Measurements from ENCODE around the gene CDK16. TPM values are rescaled to one million over a fixed set of nuclear protein-coding genes. Genes with fewer than 3 reads are reported as not detected.

CDK16 gene
- total RNA-seq, 1 donor from 2014 or later, result 39.5 TPM

DNA sequence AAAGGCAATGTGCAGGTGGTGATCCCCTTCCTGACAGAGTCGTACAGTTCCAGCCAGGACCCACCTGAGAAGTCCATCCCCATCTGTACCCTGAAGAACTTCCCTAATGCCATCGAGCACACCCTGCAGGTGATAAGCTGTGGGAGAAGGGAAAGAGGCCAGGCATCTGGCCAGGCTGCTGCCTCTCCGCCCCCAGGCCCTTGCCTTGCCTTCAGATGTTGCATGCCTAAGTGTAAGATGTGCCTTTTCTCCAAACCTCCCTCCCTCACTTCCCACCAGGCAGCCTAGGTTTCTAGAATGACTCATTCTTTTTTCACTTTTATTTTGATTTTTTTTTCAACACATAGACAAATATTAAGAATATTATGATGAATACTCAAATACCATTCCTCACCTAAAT is 12.2 kb upstream of the CDK16 start:
- no peak for DNase-seq (ENCODE audit: low read depth in 2 of 2)

- no peak for DNase-seq (ENCODE audit: low read depth in 2 of 2)
Measured at GRCh38 chrX:47208108-47208507, 10.4 kb upstream of the CDK16 start.

GRCh38 chrX:47209508-47210238 is 8.8 kb upstream of the CDK16 start:
- no peak for DNase-seq (ENCODE audit: low read depth in 2 of 2)

DNA sequence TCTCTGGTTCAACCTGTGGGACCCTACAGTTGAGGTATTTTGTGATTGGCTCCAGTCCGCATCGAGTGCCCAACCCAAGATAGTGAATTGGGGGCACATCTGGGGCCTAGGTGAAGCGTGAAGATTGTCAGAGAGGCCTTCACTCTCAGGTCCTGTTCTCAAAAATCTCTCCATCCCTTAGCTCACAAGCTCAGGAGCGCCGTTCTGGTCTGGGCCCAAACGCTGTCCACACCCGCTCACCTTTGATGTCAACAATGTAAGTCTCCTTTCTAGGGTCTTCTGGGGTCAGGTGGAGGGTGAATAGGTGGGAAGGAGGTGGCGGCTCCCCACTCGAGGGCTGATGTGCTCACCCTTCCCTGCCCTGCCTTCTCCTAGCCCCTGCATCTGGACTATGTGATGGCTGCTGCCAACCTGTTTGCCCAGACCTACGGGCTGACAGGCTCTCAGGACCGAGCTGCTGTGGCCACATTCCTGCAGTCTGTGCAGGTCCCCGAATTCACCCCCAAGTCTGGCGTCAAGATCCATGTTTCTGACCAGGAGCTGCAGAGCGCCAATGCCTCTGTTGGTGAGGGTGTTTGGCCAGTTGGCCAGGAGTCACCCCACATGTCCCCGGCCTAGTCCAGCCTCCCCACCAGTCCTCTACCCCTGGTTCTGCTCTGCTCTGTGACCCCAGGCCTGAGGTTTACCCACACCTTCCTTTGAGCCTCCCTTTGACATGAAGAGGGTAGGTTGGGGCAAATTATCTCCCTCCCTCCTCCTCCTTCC is 7.6 kb upstream of the CDK16 start:
- DNase-seq (ENCODE audit: low read depth in 2 of 2), result no peak

DNA sequence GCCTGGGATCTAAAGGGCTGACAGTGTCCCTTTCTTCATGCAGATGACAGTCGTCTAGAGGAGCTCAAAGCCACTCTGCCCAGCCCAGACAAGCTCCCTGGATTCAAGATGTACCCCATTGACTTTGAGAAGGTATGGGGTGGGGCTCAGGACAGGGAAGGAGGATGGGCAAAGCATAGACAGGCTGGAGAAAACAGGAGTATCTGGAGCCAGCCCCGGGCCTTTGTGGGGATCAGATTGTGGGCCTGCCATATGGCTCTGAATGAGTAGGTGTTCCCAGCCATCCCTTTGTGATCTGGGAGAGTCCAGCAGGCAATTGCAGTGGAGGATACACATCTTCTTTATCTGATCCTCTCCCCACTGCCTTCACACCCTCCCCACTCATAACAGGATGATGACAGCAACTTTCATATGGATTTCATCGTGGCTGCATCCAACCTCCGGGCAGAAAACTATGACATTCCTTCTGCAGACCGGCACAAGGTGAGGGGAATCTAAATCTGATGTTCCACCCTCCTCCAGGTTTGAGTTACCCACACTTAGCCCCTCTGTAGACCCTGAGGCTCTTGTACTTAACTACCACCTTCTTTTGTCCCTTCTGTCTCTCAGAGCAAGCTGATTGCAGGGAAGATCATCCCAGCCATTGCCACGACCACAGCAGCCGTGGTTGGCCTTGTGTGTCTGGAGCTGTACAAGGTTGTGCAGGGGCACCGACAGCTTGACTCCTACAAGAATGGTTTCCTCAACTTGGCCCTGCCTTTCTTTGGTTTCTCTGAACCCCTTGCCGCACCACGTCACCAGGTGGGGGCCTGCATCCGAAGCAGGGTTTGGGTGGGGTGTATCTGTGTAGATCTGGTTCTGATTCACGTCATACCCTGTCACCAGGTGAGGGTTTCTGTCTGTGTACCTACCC is 5.8 kb upstream of the CDK16 start:
- no peak for DNase-seq (ENCODE audit: low read depth in 2 of 2)

GRCh38 chrX:47214435-47215077 is 3.9 kb upstream of the CDK16 start:
- DNase-seq (ENCODE audit: low read depth in 2 of 2), result no peak

DNA sequence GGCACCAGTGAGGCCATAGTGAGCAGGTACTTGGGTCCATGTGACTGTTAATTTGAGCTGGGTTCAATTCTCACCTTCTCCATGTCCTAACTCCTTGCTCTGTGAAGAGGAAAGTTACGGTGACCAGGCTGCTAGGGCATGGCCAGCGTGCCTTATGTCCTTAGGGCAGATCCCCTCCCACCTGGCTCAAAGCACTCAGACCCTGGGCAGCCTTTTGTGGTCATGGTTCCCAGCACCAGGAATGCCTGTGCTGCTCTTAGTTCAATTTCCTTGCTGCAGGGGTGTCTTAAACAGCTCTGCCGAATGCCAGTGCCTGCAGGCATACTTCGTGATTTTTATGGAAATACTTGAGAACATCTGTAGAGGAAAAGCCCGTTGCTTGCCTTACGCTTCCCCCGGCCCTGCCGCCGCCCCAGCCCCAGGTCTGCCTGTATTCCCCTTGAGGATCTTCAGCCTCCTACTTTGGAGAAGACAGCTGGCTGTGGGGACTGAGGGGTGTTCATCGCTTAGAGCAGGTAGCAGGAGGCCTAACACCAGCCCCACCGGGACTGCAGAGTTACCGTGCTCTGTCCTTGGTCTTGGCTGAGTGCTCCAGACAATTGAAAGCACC is 3.1 kb upstream of the CDK16 start:
- DNase-seq (ENCODE audit: low read depth in 2 of 2), result no peak

DNA sequence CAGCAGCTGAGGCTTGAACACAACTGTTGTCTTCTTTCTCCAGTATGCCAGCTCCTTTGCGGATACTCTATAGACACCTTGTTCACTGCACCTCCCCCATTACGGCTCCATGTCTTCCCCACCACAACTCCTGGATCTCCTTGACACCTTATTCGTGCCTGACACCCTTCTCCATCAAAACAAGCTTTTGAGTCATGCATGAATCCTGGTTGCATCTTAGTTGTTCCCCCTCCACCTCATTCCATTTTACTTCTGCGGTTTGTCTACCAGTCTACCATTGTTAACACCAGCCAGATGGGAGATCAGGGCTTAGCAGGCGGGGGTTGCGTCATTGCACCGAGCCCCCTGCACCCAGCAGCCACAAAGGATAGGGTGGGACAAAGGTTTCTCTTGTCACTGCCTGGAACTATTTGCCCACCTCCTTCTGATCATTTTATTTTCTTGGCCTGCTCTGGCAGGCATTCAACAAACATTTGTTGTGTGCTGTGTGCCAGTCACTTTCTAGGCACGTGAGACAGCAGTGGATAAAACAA is 2.0 kb upstream of the CDK16 start:
- no peak for DNase-seq (ENCODE audit: low read depth in 2 of 2)

DNA sequence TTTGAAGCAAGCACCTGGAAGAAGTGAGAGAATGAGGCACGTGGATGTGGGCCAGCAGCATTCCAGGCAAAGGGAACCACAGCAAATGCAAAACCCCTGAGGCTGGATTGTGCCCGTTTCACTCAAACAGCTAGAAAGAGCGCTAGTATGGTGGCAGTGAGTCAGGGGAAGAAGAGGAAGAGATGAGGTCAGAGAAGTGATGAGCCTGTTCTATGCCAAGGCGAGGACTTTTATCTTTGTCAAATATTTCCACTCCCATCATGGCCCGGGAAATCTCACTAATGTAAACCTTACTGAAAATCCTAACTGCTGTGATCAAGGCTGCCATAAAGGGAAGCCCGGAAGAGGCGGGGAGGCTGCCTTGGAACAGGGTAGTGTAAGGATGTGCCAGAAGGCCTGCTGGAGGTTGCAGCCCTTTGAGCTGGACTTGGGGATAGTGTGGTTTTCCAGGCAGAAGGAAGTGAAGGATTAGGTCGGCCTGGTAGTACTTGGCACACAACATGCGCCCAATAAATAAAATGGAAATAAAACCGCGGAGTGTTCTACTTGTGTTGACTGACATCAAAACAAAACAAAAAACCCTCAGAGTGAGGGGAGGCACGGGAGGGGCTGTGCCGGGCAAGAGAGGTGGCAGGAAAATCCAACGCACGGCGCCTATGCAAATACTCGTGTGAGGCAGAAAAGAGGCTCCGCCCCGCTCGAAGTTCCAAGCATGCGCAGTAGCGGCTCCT is 1.2 kb upstream of the CDK16 start:
- peak in 1 of 2 donors; percentile 71 for DNase-seq (ENCODE audit: low read depth in 2 of 2)

GRCh38 chrX:47217852-47218279 is 615 bp upstream of the CDK16 start:
- DNase-seq (ENCODE audit: low read depth in 2 of 2), result peak; percentile 98 to 99

DNA sequence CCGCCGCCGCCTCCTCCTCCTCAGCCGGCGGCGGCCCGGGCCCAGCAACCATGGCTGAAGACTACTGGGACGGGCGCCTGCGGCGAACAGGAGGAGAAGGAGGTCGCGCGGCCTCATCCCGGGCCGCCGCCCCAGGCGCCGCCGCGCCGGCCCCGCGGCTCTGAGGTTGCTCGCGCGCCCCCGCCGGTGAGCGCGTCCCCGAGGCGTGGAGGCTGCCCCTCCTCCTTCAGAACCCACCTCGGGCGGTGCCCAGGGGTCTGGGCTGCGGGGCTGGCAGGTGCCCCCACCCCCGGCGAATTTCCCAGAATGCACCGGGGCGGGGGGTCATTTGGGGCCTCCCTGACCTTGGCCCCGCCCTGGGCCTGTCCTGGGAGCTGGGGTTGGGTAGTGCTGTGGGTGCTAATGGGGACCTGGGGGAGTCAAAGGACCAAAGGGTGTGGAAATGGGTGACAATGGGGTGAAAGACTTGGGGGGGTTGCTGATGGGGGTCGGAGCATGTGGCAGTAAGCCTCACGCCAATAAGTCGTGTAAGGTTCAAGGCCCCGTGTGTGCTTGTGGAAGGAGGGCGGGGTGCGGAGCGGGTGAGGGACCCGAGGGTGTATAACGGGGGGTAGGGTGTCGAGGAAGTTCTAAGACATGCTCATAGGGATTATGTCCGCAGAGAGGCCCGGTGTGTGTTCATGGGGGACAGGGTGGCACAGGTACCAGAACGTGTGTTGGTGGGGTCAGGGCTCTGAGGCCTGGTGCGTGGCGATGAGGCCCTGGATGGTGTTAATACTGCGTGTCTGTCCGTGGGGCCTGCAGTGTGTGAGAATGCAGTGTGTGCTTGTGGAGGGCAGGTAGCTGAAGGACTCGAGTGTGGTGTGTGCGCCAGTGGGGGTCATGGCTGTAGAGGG is 687 bp downstream of the CDK16 start:
- DNase-seq (ENCODE audit: low read depth in 2 of 2), result peak; percentile 16 to 47

DNA sequence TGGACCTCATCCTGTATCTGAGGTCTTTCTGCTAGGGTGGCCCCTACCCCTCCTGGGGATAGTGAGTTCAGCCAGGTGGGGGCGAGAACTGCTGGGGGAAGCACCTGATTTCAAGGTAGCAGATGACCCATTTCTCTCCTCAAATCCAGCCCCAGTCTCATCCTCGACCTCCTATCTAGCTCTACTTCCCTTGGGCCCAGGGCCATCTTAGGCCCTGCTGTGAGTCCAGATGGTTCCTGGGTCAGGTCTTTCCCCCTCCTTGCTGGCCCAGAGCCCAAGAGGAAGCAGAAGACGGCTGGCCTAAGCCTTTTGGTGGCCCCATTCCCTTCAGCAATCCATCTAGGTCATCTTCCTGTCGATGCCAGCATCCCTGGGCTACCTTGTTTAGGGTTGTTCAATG is 3.3 kb downstream of the CDK16 start:
- no peak for DNase-seq (ENCODE audit: low read depth in 2 of 2)

- DNase-seq (ENCODE audit: low read depth in 2 of 2), result no peak
Measured at GRCh38 chrX:47222751-47223350, 4.4 kb downstream of the CDK16 start.

DNA sequence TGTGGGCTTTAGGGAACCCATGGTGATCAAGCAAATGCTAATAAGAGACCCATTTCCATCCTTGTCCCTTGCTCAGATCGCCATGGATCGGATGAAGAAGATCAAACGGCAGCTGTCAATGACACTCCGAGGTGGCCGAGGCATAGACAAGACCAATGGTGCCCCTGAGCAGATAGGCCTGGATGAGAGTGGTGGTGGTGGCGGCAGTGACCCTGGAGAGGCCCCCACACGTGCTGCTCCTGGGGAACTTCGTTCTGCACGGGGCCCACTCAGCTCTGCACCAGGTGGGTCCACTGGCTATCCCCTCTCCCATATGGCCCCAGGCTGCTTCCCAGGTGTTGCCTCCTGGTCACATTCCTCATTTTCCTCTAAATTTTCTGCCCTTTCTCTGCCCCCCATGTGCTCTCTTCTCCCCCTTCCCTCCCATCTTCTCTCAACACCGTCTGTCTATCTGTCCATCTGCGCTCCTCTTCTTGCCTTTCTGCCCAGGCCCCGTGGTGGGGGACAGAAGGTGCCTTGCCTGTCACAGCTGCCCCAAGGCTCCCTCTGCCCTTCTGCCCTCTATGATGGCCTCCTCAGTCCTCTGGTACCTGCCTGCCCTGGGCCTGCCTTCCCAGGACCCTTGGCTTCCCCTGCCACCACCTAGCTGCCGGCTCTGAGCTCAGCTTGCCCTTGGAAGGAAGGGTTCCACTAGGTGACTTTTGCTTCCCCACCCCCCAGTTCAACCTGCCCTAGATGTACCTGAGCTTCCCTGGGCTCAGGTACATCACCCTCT is 5.2 kb downstream of the CDK16 start:
- no peak for DNase-seq (ENCODE audit: low read depth in 2 of 2)

DNA sequence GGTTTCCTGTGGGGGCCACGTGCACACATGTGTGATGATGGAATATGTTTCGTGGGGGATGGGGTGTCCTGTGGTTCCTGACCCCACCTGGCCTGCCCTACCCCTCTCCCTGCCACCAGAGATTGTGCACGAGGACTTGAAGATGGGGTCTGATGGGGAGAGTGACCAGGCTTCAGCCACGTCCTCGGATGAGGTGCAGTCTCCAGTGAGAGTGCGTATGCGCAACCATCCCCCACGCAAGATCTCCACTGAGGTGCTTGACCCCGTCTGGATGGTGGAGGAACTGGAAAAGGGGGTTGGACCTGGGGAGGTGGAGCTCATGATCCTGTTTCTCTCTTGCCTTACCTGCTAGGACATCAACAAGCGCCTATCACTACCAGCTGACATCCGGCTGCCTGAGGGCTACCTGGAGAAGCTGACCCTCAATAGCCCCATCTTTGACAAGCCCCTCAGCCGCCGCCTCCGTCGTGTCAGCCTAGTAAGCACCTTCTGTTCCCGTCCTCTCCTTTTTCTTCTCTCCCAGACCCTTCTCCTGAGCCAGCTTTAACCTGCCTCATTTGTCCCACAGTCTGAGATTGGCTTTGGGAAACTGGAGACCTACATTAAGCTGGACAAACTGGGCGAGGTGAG is 5.9 kb downstream of the CDK16 start:
- no peak for DNase-seq (ENCODE audit: low read depth in 2 of 2)

- DNase-seq (ENCODE audit: low read depth in 2 of 2), result no peak
Measured at GRCh38 chrX:47224896-47225290, 6.4 kb downstream of the CDK16 start.

DNA sequence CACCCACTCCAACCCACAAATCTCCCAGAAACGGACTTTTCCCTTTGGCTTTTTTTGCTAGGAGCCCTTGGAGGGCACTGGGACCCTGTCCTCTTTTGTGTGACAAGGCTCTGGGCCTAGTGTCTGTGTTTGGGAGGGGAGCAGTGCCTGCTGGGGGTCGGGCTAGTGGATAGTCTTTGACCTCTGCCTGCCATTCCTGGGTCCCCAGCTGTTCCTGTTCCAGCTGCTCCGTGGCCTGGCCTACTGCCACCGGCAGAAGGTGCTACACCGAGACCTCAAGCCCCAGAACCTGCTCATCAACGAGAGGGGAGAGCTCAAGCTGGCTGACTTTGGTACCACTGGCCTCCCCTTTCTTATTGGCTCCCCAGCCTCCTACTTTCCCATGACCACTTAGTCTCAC is 7.6 kb downstream of the CDK16 start:
- DNase-seq (ENCODE audit: low read depth in 2 of 2), result no peak

Data from lung microvascular endothelial cell (primary cell).